GM12801 (cell line): ENCODE data around the gene UBE2B.

Experiments
- CTCF ChIP-seq: IDR thresholded peaks from one replicate; pipeline ENCODE4 v1.5.1; 2011; ENCODE audit warnings: control low read depth; ENCODE audit not compliant: insufficient read length; ENCODE audit errors: extremely low read depth

The UBE2B gene

DNA sequence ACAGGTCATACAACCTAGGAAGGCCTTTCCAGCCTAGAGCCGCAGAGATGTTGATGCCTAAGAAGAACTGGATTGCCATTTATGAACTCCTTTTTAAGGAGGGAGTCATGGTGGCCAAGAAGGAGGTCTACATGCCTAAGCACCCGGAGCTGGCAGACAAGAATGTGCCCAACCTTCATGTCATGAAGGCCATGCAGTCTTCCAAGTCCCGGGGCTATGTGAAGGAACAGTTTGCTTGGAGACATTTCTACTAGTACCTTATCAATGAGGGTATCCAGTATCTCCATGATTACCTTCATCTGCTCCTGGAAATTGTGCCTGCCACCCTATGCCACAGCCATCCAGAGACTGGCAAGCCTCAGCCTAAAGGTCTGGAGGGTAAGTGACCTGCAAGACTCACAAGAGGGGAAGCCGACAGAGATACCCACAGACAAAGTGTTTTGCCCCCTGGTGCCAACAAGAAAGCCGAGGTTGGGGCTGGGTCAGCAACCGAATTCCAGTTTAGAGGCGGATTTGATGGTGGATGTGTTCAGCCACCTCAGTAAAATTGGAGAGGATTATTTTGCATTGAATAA is 51.5 kb downstream of the UBE2B start:
- no peak for TF ChIP-seq CTCF

DNA sequence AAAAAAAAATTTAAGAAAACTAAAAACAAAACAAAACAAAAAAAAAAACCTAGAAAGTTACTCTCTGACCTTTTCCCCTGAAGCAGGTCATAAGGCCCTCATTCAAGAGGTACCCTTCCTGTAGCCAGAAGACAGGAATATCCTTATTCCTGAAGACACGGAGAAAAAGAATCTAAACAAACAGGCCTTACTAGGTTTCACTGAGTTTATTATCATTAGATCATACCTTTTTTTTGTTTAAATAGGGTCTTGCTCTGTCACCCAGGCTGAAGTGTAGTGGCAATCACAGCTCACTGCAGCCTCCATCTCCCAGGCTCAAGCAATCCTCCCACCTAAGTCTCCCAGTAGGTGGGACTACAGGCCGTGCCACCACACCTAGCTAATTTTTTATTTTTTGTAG is 52.0 kb downstream of the UBE2B start:
- TF ChIP-seq CTCF, result no peak

GRCh38 chr5:134426361-134426760 is 55.0 kb downstream of the UBE2B start:
- no peak for TF ChIP-seq CTCF

DNA sequence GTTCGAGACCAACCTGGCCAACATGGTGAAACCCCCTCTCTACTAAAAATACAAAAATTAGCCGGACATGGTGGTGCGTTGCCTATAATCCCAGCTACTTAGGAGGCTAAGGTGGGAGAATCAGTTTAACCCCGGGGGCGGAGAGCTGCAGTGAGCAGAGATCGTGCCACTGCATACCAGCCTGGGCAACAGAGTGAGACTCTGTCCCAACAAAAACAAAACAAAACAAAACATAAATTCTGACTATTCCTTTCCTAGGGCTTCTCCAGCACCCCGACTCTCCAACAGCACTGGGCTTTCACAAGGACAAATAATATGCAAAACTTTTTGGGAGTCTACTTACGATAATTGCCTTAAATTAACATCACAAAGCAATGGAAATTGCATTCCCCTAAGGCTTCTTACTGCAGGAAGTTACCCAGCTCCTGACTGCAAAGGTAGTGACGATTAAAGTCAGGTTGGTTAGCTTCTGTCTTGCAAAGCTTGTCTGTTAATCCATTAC is 56.2 kb downstream of the UBE2B start:
- TF ChIP-seq CTCF, result no peak

DNA sequence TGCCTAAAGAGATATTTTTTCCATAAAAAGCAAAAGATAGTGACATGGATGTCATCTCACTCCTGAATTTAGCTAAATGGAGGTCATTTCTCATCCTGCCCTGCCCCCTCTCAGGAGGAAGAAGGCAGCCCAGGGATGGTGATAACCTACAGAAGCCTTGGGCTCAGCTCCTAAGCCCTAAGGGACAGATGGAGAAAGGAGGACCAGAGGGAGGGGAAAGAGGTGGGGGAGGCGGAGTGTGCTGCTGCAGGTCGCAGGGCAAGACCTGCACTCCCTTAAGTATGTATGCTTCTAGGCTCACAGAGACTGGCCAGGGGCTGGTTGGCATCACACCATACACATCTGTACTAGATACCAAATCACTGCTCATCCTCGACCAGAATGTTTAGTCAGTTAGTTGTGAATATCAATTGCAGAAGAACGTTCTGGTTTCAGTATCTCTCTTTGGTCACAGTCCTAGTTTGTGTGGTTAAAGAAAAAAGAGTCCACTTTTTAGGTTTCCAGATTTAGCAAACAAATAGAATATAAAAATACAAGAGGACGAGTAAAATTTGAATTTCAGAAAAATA is 58.7 kb downstream of the UBE2B start:
- TF ChIP-seq CTCF, result no peak

DNA sequence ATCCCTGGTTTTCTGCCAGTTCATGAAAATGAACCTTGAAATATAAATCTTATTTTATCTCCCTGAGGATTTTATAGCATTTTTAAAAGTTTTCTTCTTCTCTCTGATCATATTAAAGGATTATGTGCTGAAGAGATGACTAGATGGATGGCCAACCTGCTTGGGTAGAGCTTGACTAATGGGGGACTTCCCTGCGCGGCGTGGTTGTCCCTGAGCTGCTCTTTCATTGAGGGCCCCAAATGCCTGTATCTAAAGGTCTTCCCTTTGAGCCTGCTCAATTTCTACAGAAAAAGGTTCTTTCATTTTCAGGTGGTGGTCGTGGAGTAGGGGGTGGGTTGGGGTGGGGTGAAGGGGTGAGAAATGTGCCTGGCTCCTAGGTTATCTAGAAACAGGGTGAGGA is 60.8 kb downstream of the UBE2B start:
- TF ChIP-seq CTCF, result no peak

DNA sequence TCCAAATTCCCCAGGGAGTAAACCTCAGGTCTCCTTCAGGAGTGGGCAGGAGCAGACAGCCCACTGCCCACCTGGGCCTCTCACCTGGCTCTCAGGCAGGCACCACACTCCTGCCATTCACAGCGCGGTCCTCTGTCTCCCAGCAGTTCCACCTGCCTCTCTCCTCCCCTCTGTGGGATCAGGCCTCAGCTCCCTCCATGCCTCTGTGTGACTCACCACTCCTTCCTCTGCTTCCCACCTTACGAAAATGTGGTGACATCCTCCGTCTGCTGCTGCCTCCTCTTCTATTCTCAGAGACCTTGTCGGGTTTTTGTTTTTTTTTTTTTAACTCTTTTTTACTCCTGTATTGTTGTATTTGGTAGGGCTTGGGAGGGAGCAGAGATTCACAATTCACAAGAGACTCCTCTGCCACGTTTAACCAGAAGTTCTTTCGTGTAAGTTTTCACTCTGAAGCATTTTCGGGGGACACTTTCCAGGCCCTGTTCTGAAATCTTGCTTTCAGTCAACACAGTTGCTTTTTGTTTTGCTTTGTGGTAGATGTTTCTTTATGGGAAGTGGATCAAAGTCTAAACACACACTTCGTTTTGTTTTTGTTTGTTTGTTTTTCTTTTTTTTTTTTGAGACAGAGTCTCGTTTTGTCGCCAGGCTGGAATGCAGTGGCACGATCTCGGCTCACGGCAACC is 61.4 kb downstream of the UBE2B start:
- TF ChIP-seq CTCF, result no peak
